GM10248 (cell line): ENCODE measurements around the gene SLC6A11.

ENCODE experiments used
- CTCF ChIA-PET: fragments of 300-600 bp; sonication (Branson Sonifier 250); formaldehyde crosslinking; extraction: SDS; loops from one replicate; lab custom pipeline; 2021; ENCODE audit warnings: antibody characterized with exemption; lab: Yijun Ruan, JAX
- POLR2A ChIA-PET: fragments of 350-650 bp; sonication (Branson Sonifier 250); formaldehyde crosslinking; extraction: SDS; loops from one replicate; lab custom pipeline; 2020; ENCODE audit warnings: antibody characterized with exemption; lab: Yijun Ruan, JAX
- DNase-seq: peaks from one replicate; pipeline ENCODE4 v3.0.0; 2012; ENCODE audit errors: extremely low spot score
- TF ChIP-seq, protein P1 (sequence below): IDR thresholded peaks from 2 replicates; pipeline ENCODE4 v1.5.1; 2012; ENCODE audit warnings: mild to moderate bottlenecking, low read depth; ENCODE audit errors: extremely low read depth, missing control alignments, control extremely low read depth

SLC6A11 gene

DNA sequence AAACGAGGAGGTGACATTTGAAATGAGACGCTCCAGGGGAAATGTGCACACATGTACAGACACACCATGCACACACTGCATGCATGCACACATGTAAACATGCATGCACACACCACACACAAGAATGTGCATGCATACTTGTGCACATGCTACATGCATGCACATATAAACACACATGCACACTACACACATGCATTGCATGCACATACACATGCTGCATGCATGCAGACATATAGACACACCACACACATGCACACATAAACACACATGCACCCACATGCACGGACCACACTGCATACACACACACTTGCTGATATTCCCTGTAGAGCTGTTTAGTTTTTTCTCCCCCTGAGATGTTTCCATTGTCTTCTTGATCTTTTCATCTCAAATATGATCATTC is 138.7 kb downstream of the SLC6A11 start:
- no peak for DNase-seq
- TF ChIP-seq, protein P1, sequence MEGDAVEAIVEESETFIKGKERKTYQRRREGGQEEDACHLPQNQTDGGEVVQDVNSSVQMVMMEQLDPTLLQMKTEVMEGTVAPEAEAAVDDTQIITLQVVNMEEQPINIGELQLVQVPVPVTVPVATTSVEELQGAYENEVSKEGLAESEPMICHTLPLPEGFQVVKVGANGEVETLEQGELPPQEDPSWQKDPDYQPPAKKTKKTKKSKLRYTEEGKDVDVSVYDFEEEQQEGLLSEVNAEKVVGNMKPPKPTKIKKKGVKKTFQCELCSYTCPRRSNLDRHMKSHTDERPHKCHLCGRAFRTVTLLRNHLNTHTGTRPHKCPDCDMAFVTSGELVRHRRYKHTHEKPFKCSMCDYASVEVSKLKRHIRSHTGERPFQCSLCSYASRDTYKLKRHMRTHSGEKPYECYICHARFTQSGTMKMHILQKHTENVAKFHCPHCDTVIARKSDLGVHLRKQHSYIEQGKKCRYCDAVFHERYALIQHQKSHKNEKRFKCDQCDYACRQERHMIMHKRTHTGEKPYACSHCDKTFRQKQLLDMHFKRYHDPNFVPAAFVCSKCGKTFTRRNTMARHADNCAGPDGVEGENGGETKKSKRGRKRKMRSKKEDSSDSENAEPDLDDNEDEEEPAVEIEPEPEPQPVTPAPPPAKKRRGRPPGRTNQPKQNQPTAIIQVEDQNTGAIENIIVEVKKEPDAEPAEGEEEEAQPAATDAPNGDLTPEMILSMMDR = no peak
- CTCF ChIA-PET = interaction anchor here (2.4 kb wide), 1 partner anchor 10 kb away, joined by 9 read pairs; no protein-coding TSS in a partner anchor
- POLR2A ChIA-PET = no interaction called here

DNA sequence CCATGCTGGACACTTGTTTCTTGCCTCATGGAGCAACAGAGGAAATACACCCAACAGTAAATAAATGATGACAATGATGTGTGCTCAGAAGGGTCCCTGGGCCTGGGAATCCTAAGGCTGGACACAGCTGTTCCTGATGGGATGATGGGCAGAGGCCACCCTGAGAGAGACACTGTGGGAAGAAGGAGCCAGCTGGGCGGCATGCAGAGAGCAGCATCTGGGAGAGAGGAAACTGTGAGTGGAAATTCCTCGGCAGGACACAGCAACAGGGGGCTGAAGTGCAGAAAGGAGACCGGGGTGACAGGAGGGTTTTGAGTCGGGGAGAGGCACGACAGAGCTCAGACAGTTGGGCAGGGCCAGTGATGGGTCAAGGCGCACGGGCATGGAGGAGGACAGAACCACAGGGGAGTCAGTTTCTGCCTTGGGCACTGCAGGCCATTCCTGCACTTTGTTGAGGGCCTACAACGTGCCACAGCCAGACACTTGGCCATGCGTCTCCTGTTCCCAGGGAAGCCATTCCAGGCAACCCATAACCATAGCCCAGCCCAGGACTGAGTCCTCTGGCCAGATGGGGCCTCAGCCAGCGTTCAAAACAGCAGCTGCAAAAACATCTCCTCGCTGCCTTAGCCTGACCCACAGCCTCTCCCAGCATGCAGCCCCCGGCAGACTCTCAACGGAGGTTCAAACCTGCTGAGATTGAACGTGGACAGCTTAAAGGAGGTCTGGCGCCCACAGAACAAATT is 139.9 kb downstream of the SLC6A11 start:
- CTCF ChIA-PET = interaction anchor here (1.3 kb wide), 1 partner anchor 10 kb away, joined by 5 read pairs; no protein-coding TSS in a partner anchor
- POLR2A ChIA-PET = no interaction called here
- TF ChIP-seq, protein P1 = no peak
- DNase-seq = no peak

DNA sequence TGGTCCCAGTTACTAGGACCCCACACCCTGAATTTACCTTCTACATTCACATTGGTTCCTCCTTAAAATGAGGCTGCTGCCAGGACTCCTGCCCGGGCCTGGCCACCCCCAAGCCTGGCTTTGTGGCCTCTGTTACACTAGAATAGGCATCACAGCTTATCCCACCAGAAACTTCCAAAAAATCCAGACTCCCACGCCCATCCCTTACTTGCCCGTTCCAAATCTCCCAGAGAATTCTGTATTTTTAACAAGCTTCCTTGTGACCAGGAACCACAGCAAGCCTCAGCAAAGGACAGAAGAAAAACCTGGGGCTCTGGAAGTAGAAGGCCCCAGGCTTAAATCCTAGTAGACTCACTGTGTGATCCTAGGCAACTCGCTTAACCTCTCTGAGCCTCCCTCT is 140.5 kb downstream of the SLC6A11 start:
- POLR2A ChIA-PET = no interaction called here
- CTCF ChIA-PET = interaction anchor here (1.3 to 3.3 kb wide), 2 partner anchors 11 kb away, joined by 5 to 13 read pairs; no protein-coding TSS in a partner anchor
- TF ChIP-seq, protein P1 = no peak
- no peak for DNase-seq

DNA sequence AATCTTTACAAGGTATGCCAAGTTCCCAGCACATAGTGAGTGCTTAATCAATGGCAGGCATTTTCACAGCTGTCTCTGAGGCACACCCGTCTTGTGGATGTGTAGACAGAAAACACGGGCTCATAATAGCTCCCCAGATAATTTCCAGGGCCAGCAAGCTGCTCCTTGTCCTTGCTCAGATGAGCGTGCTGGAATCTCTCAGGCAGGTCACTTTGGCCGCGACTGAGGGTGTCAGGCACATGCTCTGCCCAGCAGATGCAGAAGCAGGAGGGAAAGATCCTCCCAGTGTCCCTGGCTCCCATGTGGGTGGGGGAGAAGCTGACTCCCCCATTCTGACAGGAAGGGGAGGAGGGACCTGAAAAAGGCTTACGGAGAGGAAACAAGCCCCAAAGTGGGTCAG is 141.0 kb downstream of the SLC6A11 start:
- ChIA-PET POLR2A (no interaction called here), CTCF (interaction anchor here (3.3 kb wide), 1 partner anchor 11 kb away, joined by 13 read pairs; no protein-coding TSS in a partner anchor)
- TF ChIP-seq, protein P1 = no peak
- no peak for DNase-seq

DNA sequence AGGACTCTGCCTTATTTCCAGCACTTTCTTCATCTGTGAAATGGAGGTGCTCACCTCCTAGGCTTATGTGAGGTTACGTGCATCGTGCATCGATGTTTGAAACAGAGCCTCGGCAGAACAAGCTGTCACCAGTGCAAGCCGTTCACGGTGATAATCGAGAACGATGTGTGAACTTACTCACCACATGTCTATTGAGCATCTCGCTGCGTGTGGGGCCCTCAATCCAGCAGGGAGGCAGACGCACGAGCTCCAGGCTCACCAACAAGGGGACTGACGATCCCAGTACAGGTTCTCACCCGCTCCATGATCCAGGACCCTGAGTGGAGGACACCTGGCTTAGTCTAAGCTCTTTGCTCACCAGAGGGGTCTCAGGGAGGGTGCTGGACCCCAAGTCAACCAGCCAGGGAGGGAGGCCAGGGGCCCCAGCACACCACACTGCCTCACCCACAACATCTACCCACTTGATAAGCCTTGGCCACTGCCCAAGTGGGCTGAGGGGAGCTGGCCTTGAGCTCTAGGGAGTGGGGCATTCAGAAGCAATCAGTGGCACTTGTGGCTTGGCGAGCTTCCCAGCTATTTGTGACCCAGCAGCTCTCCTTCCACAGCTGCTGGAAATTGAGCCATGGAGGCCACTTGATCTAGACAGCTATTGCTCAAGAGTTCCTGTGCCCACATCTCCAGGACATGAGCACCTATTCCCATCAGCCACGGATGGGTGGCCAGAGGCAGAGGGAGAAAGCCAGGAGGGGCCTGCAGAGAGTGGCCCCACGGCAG is 142.1 kb downstream of the SLC6A11 start:
- ChIA-PET POLR2A (interaction anchor here (0.6 kb wide), 1 partner anchor 278 kb away, joined by 3 read pairs; no protein-coding TSS in a partner anchor), CTCF (interaction anchor here (1.5 to 3.3 kb wide), 2 partner anchors 13 to 24 kb away, joined by 4 to 13 read pairs; no protein-coding TSS in a partner anchor)
- TF ChIP-seq, protein P1 = no peak
- DNase-seq = no peak

DNA sequence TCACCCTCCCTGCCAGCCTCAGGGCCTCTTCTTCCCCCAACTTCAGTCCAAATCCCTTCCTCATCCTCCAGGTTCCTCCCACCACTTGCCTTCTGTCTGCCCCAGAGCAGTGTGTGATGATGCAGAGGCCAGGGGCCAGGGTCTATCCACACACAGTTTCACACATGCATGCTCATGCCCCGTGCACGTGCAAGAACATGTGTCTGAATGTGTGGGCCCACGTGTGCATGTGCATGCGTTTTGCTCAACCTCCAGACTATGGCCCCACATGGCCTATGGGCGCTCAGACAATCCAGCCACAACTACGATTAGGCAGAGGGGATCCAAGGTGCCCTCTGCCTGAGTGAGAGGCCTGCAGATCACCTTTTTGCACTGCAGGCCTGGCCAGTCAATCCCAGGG is 144.2 kb downstream of the SLC6A11 start:
- no peak for DNase-seq
- TF ChIP-seq, protein P1 = no peak
- ChIA-PET CTCF (no interaction called here), POLR2A (no interaction called here)
